ENCODE results near the gene NEK2. TPM values are rescaled to one million over a fixed set of nuclear protein-coding genes. Genes with fewer than 3 reads are reported as not detected.

NEK2 gene
- total RNA-seq, 3 donors from 2014 or later: 1.2 to 12.7 (median 2.5) TPM

- ATAC-seq (no peak), DNase-seq (no peak)
- intact Hi-C loops (cut with DNase I, micrococcal nuclease): no loop called here
- no peak for TF ChIP-seq CTCF (IDR thresholded peaks at IDR 0.05)
- no peaks in the 10 kb centered on the region for H3K4me1 ChIP-seq (ENCODE audit: low read depth)
- H3K36me3 ChIP-seq (ENCODE audit: low read depth): no peaks in the 10 kb centered on the region
- no peak overlapping the region for H3K4me3 ChIP-seq
- no peaks in the 10 kb centered on the region for H3K9me3 ChIP-seq
Measured at GRCh38 chr1:211688421-211688820, 13.0 kb upstream of the NEK2 start.

- DNase-seq: no peak
- no peak for TF ChIP-seq CTCF (IDR thresholded peaks at IDR 0.05)
- no peaks in the 10 kb centered on the region for H3K36me3 ChIP-seq (ENCODE audit: low read depth)
- no peak for ATAC-seq
- intact Hi-C loops (cut with DNase I, micrococcal nuclease): no loop called here
- no peak overlapping the region for H3K4me3 ChIP-seq
- H3K9me3 ChIP-seq: no peaks in the 10 kb centered on the region
- no peaks in the 10 kb centered on the region for H3K4me1 ChIP-seq (ENCODE audit: low read depth)
Measured at GRCh38 chr1:211687462-211688215, 12.2 kb upstream of the NEK2 start.

GRCh38 chr1:211685823-211686222 lies 10.4 kb upstream of the NEK2 start:
- no peak overlapping the region for H3K4me3 ChIP-seq
- H3K4me1 ChIP-seq (ENCODE audit: low read depth): no peaks in the 10 kb centered on the region
- intact Hi-C loops (cut with DNase I, micrococcal nuclease): no loop called here
- DNase-seq (no peak), ATAC-seq (no peak)
- TF ChIP-seq CTCF (IDR thresholded peaks at IDR 0.05): no peak
- H3K36me3 ChIP-seq (ENCODE audit: low read depth): no peaks in the 10 kb centered on the region
- H3K9me3 ChIP-seq: no peaks in the 10 kb centered on the region

- ATAC-seq (no peak), DNase-seq (no peak)
- TF ChIP-seq CTCF (IDR thresholded peaks at IDR 0.05): no peak
- Histone ChIP-seq H3K4me3 (no peak overlapping the region), H3K4me1 (ENCODE audit: low read depth) (no peaks in the 10 kb centered on the region), H3K9me3 (no peaks in the 10 kb centered on the region), H3K36me3 (ENCODE audit: low read depth) (no peaks in the 10 kb centered on the region)
- intact Hi-C loops (cut with DNase I, micrococcal nuclease): no loop called here
Measured at GRCh38 chr1:211684791-211685190, 9.4 kb upstream of the NEK2 start.

GRCh38 chr1:211684331-211684730 lies 8.9 kb upstream of the NEK2 start:
- Histone ChIP-seq H3K36me3 (ENCODE audit: low read depth) (no peaks in the 10 kb centered on the region), H3K4me1 (ENCODE audit: low read depth) (no peaks in the 10 kb centered on the region), H3K4me3 (no peak overlapping the region), H3K9me3 (no peaks in the 10 kb centered on the region)
- DNase-seq (no peak), ATAC-seq (no peak)
- no peak for TF ChIP-seq CTCF (IDR thresholded peaks at IDR 0.05)
- intact Hi-C loops (cut with DNase I, micrococcal nuclease): no loop called here
